K562 (cell line): ENCODE results near the gene GLMP. TPM values are rescaled to one million over a fixed set of nuclear protein-coding genes. Genes with fewer than 3 reads are reported as not detected.

ENCODE experiments used
- COPS2 ChIP-seq: fragments of 450-650 bp; conservative IDR thresholded peaks from 2 replicates; pipeline ENCODE4 v1.6.1; 2016; ENCODE audit warnings: mild to moderate bottlenecking, moderate library complexity
- DACH1 ChIP-seq: fragments of 450-650 bp; IDR thresholded peaks from 2 replicates; pipeline ENCODE4 v1.6.1; 2018; ENCODE audit not compliant: partially characterized antibody
- FOXA1 ChIP-seq: fragments of 450-650 bp; IDR thresholded peaks from 2 replicates; pipeline ENCODE4 v1.6.1; 2016; ENCODE audit warnings: mild to moderate bottlenecking, borderline replicate concordance
- FUS ChIP-seq: fragments of 200-400 bp; formaldehyde crosslinking; optimal IDR thresholded peaks from 2 replicates; pipeline ENCODE3; 2017; ENCODE audit warnings: low read depth, low read length
- SIN3A ChIP-seq, 2 experiments: fragments of 150-350 bp in 1 of 2; IDR thresholded peaks; 2 replicates each; pipeline ENCODE4 v1.6.1; 2011 to 2016; ENCODE audit warnings: borderline replicate concordance in 2 of 2, low read depth in 2 of 2, low read length in 2 of 2, mild to moderate bottlenecking in 2 of 2, moderate library complexity in 2 of 2; ENCODE audit not compliant: control insufficient read depth in 1 of 2
- TOE1 ChIP-seq, 2 experiments: fragments of 450-650 bp in 1 of 2; sonication (generic) in 1 of 2; formaldehyde crosslinking in 1 of 2; IDR thresholded peaks; 2 replicates each; pipeline versions ENCODE4 v1.7.1 to v1.8.0; 2016 to 2022; ENCODE audit warnings: borderline replicate concordance in 2 of 2, mild to moderate bottlenecking in 2 of 2, antibody characterized with exemption in 1 of 2, inconsistent platforms in 1 of 2, low read depth in 1 of 2, missing genetic modification reagents in 1 of 2, moderate library complexity in 1 of 2
- XRCC5 ChIP-seq: fragments of 200-400 bp; formaldehyde crosslinking; IDR thresholded peaks from 2 replicates; pipeline ENCODE4 v1.6.1; 2017; ENCODE audit warnings: low read depth, mild to moderate bottlenecking, low read length
- ZNF699 ChIP-seq: fragments of 250-450 bp; sonication (Bioruptor Pico); IDR thresholded peaks from 2 replicates; pipeline ENCODE4 v1.8.0; 2021; ENCODE audit warnings: mild to moderate bottlenecking, moderate library complexity; ENCODE audit not compliant: insufficient replicate concordance
- polyA plus RNA-seq, 8 experiments: library from polyadenylated mRNA; depleted of rRNA in 4 of 8; stranded (reverse) in 5 of 8; unstranded in 3 of 8; fragments of >200 nt; fragmentation: Nextera tagmentation in 2 of 8; fragmentation: Illumina TruSeq in 1 of 8; extraction: Ambion mirVana in 2 of 8; extraction: Trizol in 1 of 8; gene quantifications; 2 replicates each; pipeline versions ENCODE4 v1.2.1 to v1.2.3, GENCODE V29; 2011 to 2014; ENCODE audit warnings: inconsistent platforms in 1 of 8, missing spikeins in 1 of 8
- total RNA-seq, 7 experiments: library from RNA; depleted of rRNA in 6 of 7; stranded (reverse); fragments of >200 nt in 6 of 7; fragmentation: Illumina TruSeq in 2 of 7; extraction: Trizol in 2 of 7; gene quantifications; 2 replicates each; pipeline versions ENCODE4 v1.2.1 to v1.2.3, GENCODE V29; 2011 to 2021; ENCODE audit warnings: low replicate concordance in 1 of 7
- TF ChIP-seq, protein P1 (sequence below): fragments of 250-450 bp; sonication (Bioruptor Pico); IDR thresholded peaks from 2 replicates; pipeline ENCODE4 v1.5.1; 2021; ENCODE audit warnings: mild to moderate bottlenecking
- TF ChIP-seq, protein P2 (sequence below): sonication (generic); formaldehyde crosslinking; IDR thresholded peaks from 2 replicates; pipeline ENCODE4 v1.8.0; 2022; ENCODE audit warnings: mild to moderate bottlenecking, missing genetic modification reagents
- TF ChIP-seq, protein P3 (sequence below), 3 experiments: fragments of 200-800 bp in 1 of 3; fragments of 250-450 bp in 1 of 3; fragments of 450-650 bp in 1 of 3; sonication (Bioruptor Pico) in 1 of 3; sonication (Bioruptor generic) in 1 of 3; formaldehyde crosslinking in 1 of 3; IDR thresholded peaks; 2 replicates each; pipeline versions ENCODE4 v1.6.1 to v1.8.0; 2016 to 2022; ENCODE audit warnings: mild to moderate bottlenecking in 2 of 3, missing genetic modification characterization in 2 of 3, missing compliant biosample characterization in 1 of 3, moderate library complexity in 1 of 3
- TF ChIP-seq, protein P4 (sequence below): sonication (generic); formaldehyde crosslinking; IDR thresholded peaks from 2 replicates; pipeline ENCODE4 v1.8.1; 2023; ENCODE audit warnings: mild to moderate bottlenecking, missing genetic modification reagents
- TF ChIP-seq, protein P5 (sequence below): fragments of 450-650 bp; IDR thresholded peaks from 2 replicates; pipeline ENCODE4 v1.7.0; 2016; ENCODE audit warnings: borderline replicate concordance

The GLMP gene
- total and polyA plus RNA-seq, 9 of the 15 experiments (the other 6 are each of a cell fraction or from before 2014, with no cell fraction given): 8.3 to 28.2 (median 22.4) TPM

DNA sequence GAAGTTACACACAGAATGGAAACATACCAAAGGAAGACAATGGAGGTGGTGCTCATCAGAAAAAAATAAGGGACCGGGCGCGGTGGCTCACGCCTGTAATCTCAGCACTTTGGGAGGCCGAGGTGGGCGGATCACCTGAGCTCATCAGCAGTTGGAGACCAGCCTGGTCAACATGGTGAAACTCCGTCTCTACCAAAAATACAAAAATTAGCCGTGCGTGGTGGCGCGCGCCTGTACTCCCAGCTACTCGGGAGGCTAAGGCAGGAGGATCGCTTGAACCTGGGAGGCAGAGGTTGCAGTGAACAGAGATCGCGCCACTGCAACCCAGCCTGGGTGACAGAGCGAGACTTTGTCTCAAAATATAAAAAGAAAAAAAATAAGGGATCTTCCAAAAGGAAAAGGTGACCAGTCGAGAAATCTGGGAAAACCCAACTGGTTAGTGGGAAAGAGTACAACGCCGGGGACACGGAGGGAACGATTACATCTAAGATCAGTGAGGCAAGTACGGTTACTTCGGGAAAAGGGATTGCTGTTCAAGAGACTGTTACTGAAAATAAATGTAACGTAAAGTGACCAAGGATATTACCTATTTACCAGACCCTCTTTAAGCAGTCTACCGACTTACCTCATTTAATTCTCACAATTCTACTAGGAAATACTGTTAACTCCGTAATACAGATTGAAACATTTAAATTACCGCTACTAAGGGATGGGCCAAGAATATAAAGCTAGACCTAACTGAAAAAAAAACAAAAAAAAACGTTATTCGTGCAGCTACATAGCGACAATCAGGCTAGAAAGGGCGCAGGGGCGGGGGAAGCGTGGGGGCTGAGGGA lies 41.8 kb upstream of the GLMP start (continued):
- TF ChIP-seq, protein P1, sequence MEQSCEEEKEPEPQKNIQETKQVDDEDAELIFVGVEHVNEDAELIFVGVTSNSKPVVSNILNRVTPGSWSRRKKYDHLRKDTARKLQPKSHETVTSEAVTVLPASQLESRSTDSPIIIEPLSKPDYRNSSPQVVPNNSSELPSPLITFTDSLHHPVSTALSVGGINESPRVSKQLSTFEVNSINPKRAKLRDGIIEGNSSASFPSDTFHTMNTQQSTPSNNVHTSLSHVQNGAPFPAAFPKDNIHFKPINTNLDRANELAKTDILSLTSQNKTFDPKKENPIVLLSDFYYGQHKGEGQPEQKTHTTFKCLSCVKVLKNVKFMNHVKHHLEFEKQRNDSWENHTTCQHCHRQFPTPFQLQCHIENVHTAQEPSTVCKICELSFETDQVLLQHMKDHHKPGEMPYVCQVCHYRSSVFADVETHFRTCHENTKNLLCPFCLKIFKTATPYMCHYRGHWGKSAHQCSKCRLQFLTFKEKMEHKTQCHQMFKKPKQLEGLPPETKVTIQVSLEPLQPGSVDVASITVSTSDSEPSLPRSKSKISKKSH (CRISPR knock-in tag): no peak
- TF ChIP-seq ZNF699 (CRISPR knock-in tag): no peak
- no peak for TF ChIP-seq TOE1 (IDR thresholded peaks at IDR 0.05; ENCODE audit: borderline replicate concordance)
- no peak for TF ChIP-seq TOE1 (CRISPR knock-in tag; IDR thresholded peaks at IDR 0.05; ENCODE audit: borderline replicate concordance, low read depth)
- no peak for TF ChIP-seq SIN3A (IDR thresholded peaks at IDR 0.05; ENCODE audit: borderline replicate concordance in 2 of 2, control insufficient read depth in 1 of 2, low read depth in 2 of 2, low read length in 2 of 2)
- no peak for TF ChIP-seq XRCC5
- TF ChIP-seq FOXA1: no peak
- no peak for TF ChIP-seq COPS2
- TF ChIP-seq, protein P2, sequence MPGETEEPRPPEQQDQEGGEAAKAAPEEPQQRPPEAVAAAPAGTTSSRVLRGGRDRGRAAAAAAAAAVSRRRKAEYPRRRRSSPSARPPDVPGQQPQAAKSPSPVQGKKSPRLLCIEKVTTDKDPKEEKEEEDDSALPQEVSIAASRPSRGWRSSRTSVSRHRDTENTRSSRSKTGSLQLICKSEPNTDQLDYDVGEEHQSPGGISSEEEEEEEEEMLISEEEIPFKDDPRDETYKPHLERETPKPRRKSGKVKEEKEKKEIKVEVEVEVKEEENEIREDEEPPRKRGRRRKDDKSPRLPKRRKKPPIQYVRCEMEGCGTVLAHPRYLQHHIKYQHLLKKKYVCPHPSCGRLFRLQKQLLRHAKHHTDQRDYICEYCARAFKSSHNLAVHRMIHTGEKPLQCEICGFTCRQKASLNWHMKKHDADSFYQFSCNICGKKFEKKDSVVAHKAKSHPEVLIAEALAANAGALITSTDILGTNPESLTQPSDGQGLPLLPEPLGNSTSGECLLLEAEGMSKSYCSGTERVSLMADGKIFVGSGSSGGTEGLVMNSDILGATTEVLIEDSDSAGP (CRISPR knock-in tag): no peak
- TF ChIP-seq, protein P3, sequence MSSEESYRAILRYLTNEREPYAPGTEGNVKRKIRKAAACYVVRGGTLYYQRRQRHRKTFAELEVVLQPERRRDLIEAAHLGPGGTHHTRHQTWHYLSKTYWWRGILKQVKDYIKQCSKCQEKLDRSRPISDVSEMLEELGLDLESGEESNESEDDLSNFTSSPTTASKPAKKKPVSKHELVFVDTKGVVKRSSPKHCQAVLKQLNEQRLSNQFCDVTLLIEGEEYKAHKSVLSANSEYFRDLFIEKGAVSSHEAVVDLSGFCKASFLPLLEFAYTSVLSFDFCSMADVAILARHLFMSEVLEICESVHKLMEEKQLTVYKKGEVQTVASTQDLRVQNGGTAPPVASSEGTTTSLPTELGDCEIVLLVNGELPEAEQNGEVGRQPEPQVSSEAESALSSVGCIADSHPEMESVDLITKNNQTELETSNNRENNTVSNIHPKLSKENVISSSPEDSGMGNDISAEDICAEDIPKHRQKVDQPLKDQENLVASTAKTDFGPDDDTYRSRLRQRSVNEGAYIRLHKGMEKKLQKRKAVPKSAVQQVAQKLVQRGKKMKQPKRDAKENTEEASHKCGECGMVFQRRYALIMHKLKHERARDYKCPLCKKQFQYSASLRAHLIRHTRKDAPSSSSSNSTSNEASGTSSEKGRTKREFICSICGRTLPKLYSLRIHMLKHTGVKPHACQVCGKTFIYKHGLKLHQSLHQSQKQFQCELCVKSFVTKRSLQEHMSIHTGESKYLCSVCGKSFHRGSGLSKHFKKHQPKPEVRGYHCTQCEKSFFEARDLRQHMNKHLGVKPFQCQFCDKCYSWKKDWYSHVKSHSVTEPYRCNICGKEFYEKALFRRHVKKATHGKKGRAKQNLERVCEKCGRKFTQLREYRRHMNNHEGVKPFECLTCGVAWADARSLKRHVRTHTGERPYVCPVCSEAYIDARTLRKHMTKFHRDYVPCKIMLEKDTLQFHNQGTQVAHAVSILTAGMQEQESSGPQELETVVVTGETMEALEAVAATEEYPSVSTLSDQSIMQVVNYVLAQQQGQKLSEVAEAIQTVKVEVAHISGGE (CRISPR knock-in tag; IDR thresholded peaks at IDR 0.05): no peak
- TF ChIP-seq, protein P4, sequence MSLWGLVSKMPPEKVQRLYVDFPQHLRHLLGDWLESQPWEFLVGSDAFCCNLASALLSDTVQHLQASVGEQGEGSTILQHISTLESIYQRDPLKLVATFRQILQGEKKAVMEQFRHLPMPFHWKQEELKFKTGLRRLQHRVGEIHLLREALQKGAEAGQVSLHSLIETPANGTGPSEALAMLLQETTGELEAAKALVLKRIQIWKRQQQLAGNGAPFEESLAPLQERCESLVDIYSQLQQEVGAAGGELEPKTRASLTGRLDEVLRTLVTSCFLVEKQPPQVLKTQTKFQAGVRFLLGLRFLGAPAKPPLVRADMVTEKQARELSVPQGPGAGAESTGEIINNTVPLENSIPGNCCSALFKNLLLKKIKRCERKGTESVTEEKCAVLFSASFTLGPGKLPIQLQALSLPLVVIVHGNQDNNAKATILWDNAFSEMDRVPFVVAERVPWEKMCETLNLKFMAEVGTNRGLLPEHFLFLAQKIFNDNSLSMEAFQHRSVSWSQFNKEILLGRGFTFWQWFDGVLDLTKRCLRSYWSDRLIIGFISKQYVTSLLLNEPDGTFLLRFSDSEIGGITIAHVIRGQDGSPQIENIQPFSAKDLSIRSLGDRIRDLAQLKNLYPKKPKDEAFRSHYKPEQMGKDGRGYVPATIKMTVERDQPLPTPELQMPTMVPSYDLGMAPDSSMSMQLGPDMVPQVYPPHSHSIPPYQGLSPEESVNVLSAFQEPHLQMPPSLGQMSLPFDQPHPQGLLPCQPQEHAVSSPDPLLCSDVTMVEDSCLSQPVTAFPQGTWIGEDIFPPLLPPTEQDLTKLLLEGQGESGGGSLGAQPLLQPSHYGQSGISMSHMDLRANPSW: no peak
- TF ChIP-seq DACH1: no peak
- no peak for TF ChIP-seq FUS
- TF ChIP-seq, protein P5, sequence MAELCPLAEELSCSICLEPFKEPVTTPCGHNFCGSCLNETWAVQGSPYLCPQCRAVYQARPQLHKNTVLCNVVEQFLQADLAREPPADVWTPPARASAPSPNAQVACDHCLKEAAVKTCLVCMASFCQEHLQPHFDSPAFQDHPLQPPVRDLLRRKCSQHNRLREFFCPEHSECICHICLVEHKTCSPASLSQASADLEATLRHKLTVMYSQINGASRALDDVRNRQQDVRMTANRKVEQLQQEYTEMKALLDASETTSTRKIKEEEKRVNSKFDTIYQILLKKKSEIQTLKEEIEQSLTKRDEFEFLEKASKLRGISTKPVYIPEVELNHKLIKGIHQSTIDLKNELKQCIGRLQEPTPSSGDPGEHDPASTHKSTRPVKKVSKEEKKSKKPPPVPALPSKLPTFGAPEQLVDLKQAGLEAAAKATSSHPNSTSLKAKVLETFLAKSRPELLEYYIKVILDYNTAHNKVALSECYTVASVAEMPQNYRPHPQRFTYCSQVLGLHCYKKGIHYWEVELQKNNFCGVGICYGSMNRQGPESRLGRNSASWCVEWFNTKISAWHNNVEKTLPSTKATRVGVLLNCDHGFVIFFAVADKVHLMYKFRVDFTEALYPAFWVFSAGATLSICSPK: no peak
